Duodenal mucosa (tissue), 2 donors: ENCODE data around the gene GK2.

Source experiments
- H3K27ac ChIP-seq: one replicate; pipeline ENCODE4 v1.7.0; 2013; ENCODE audit warnings: low read depth, low read length
- H3K27me3 ChIP-seq, 2 donors: one replicate each; pipeline ENCODE4 v1.7.0; 2013; ENCODE audit warnings: low read length in 2 of 2, control low read depth in 1 of 2; ENCODE audit not compliant: insufficient read depth in 2 of 2, control insufficient read depth in 1 of 2
- H3K36me3 ChIP-seq, 2 donors: one replicate each; pipeline ENCODE4 v1.7.0; 2013; ENCODE audit warnings: low read length in 2 of 2, control low read depth in 1 of 2; ENCODE audit not compliant: insufficient read depth in 2 of 2, control insufficient read depth in 1 of 2
- H3K4me1 ChIP-seq, 2 donors: one replicate each; pipeline ENCODE4 v1.7.0; 2013; ENCODE audit warnings: low read length in 2 of 2, control low read depth in 1 of 2; ENCODE audit not compliant: insufficient read depth in 2 of 2, control insufficient read depth in 1 of 2
- H3K4me3 ChIP-seq, 2 donors: one replicate each; pipeline ENCODE4 v1.7.0; 2013; ENCODE audit warnings: low read length in 2 of 2, low read depth in 1 of 2
- H3K9ac ChIP-seq, 2 donors: one replicate each; pipeline ENCODE4 v1.7.0; 2013; ENCODE audit warnings: low read length in 2 of 2, low read depth in 1 of 2
- H3K9me3 ChIP-seq, 2 donors: one replicate each; pipeline ENCODE4 v1.7.0; 2013; ENCODE audit warnings: low read length in 2 of 2, control low read depth in 1 of 2; ENCODE audit not compliant: control insufficient read depth in 1 of 2

The GK2 gene

DNA sequence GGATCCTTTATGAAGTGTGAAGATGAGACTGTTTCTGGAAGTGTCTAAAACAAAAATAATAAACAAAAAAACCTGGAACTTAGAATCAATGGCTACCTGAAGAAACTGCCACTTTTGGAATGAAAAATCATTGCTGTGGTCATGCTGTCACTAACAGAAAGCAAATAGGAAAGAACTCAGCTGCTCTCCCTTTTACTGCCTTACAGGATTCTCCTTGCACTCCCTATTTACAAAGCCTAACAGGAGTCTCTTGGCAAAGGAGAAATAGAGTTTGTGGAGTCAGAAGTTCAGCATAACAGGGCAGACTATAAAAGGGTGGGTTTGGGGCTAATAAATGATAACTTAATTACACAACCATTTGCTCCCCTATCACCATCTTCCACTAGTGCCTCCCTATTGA lies 19.0 kb upstream of the GK2 start:
- H3K9ac ChIP-seq = no peak overlapping the region
- H3K4me1 ChIP-seq = no peaks in the 10 kb centered on the region
- H3K27ac ChIP-seq = no peak overlapping the region

GRCh38 chr4:79425586-79425985 lies 17.6 kb upstream of the GK2 start:
- H3K36me3 ChIP-seq = no peaks in the 10 kb centered on the region
- H3K27me3 ChIP-seq = no peaks in the 10 kb centered on the region
- H3K9ac ChIP-seq = no peak overlapping the region
- no peak overlapping the region for H3K27ac ChIP-seq
- no peak overlapping the region for H3K4me3 ChIP-seq
- no peaks in the 10 kb centered on the region for H3K4me1 ChIP-seq
- H3K9me3 ChIP-seq = no peaks in the 10 kb centered on the region

More for the DNA sequence above, 19.0 kb upstream of the GK2 start:
- Histone ChIP-seq H3K4me3 (no peak overlapping the region), H3K27me3 (no peaks in the 10 kb centered on the region), H3K36me3 (no peaks in the 10 kb centered on the region), H3K9me3 (no peaks in the 10 kb centered on the region)

GRCh38 chr4:79421483-79421882 lies 13.5 kb upstream of the GK2 start:
- Histone ChIP-seq H3K27me3 (no peaks in the 10 kb centered on the region), H3K4me1 (no peaks in the 10 kb centered on the region), H3K36me3 (no peaks in the 10 kb centered on the region), H3K9ac (no peak overlapping the region), H3K9me3 (peaks cover 0 to 3% of the 10 kb centered on the region in 2 donors), H3K27ac (no peak overlapping the region), H3K4me3 (no peak overlapping the region)

- H3K4me3 ChIP-seq = no peak overlapping the region
- H3K9me3 ChIP-seq = no peaks in the 10 kb centered on the region
- no peaks in the 10 kb centered on the region for H3K4me1 ChIP-seq
- H3K9ac ChIP-seq = no peak overlapping the region
- H3K27ac ChIP-seq = no peak overlapping the region
- no peaks in the 10 kb centered on the region for H3K27me3 ChIP-seq
- H3K36me3 ChIP-seq = no peaks in the 10 kb centered on the region
Observed at GRCh38 chr4:79413886-79414285, 5.9 kb upstream of the GK2 start.

- Histone ChIP-seq H3K4me1 (no peaks in the 10 kb centered on the region), H3K27me3 (no peaks in the 10 kb centered on the region), H3K36me3 (no peaks in the 10 kb centered on the region), H3K9me3 (no peaks in the 10 kb centered on the region), H3K27ac (no peak overlapping the region), H3K4me3 (no peak overlapping the region), H3K9ac (no peak overlapping the region)
Observed at GRCh38 chr4:79413032-79413885, 5.2 kb upstream of the GK2 start.

DNA sequence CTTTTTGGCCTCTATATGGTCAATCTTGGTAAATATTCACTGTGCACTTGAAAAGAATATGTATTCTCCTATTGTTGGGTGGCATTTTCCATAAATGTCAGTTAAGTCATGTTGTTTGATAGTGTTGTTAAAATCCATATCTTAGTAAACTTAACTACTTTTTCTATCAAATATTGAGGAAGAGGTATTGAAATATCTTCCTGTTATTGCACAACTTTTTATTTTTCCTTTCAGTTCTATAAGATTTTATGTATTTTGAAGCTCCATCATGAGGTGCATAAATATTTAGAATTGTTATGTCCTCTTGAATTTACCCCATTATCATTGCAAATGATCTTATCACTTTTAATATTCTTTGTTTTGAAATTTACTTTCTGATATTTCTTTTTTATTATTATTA lies 3.4 kb downstream of the GK2 start:
- no peak overlapping the region for H3K4me3 ChIP-seq
- H3K9me3 ChIP-seq = no peaks in the 10 kb centered on the region

GRCh38 chr4:79403356-79403755 lies 4.7 kb downstream of the GK2 start:
- Histone ChIP-seq H3K9me3 (no peaks in the 10 kb centered on the region), H3K4me1 (no peaks in the 10 kb centered on the region), H3K27ac (no peak overlapping the region), H3K27me3 (no peaks in the 10 kb centered on the region), H3K36me3 (no peaks in the 10 kb centered on the region), H3K4me3 (no peak overlapping the region), H3K9ac (no peak overlapping the region)

More for the DNA sequence above, 3.4 kb downstream of the GK2 start:
- Histone ChIP-seq H3K4me1 (no peaks in the 10 kb centered on the region), H3K27ac (no peak overlapping the region), H3K27me3 (no peaks in the 10 kb centered on the region), H3K36me3 (no peaks in the 10 kb centered on the region), H3K9ac (no peak overlapping the region)

GRCh38 chr4:79402332-79402851 lies 5.6 kb downstream of the GK2 start:
- no peaks in the 10 kb centered on the region for H3K27me3 ChIP-seq
- H3K27ac ChIP-seq = no peak overlapping the region
- no peak overlapping the region for H3K9ac ChIP-seq
- no peaks in the 10 kb centered on the region for H3K36me3 ChIP-seq
- no peaks in the 10 kb centered on the region for H3K4me1 ChIP-seq
- no peak overlapping the region for H3K4me3 ChIP-seq
- no peaks in the 10 kb centered on the region for H3K9me3 ChIP-seq

GRCh38 chr4:79399076-79399475 lies 9.0 kb downstream of the GK2 start:
- H3K9me3 ChIP-seq = no peaks in the 10 kb centered on the region
- H3K36me3 ChIP-seq = no peaks in the 10 kb centered on the region
- no peak overlapping the region for H3K4me3 ChIP-seq
- no peaks in the 10 kb centered on the region for H3K4me1 ChIP-seq
- no peak overlapping the region for H3K27ac ChIP-seq
- H3K9ac ChIP-seq = no peak overlapping the region
- no peaks in the 10 kb centered on the region for H3K27me3 ChIP-seq

DNA sequence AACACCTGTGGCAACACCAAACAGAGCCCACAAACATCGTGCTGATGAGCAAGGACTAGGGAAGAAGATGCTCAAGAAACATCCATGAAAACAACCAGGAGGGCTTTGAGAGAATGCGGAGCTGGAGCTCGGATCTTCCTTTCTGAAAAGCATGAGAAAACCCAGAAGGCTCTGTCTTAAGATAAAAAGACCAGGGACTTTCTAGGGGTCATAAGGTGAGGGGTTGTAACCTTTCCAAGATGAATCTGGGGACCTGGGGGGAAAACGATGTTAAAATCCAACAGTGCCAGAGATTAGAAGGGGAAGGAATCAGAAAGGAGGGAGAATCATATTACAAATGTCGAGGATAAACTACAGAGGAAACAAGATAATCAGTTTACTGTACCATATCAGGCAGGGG lies 10.1 kb downstream of the GK2 start:
- H3K27me3 ChIP-seq = no peaks in the 10 kb centered on the region
- H3K36me3 ChIP-seq = no peaks in the 10 kb centered on the region
- no peak overlapping the region for H3K27ac ChIP-seq
- H3K9ac ChIP-seq = no peak overlapping the region
- H3K9me3 ChIP-seq = no peaks in the 10 kb centered on the region
- H3K4me3 ChIP-seq = no peak overlapping the region
- no peaks in the 10 kb centered on the region for H3K4me1 ChIP-seq
